Amniotic stem cell (primary cell): ENCODE data around the gene ARHGAP42.

Experiments used
- DNase-seq: peaks from one replicate; lab custom pipeline; 2025; lab: John Stamatoyannopoulos, UW

ARHGAP42 gene

GRCh38 chr11:101022256-101022655 is 335.2 kb downstream of the ARHGAP42 start:
- no peak for DNase-seq

GRCh38 chr11:101028644-101029043 is 341.6 kb downstream of the ARHGAP42 start:
- DNase-seq = no peak

- no peak for DNase-seq
These were observed 342.9 kb downstream of the ARHGAP42 start for GRCh38 chr11:101030015-101030414.

GRCh38 chr11:101030692-101031091 is 343.6 kb downstream of the ARHGAP42 start:
- no peak for DNase-seq

- no peak for DNase-seq
These were observed 344.6 kb downstream of the ARHGAP42 start for GRCh38 chr11:101031713-101032112.

- no peak for DNase-seq
These were observed 345.9 kb downstream of the ARHGAP42 start for GRCh38 chr11:101032991-101033390.

GRCh38 chr11:101034076-101034475 is 347.0 kb downstream of the ARHGAP42 start:
- no peak for DNase-seq

- DNase-seq = no peak
These were observed 348.8 kb downstream of the ARHGAP42 start for GRCh38 chr11:101035872-101036271.
